ENCODE data around the gene CCDC136. TPM values are rescaled to one million over a fixed set of nuclear protein-coding genes. Genes with fewer than 3 reads are reported as not detected.

The CCDC136 gene
- total and polyA plus RNA-seq, 7 donors: 3.9 to 24.5 (median 14.0) TPM

- no peaks in the 10 kb centered on the region for H3K9me3 ChIP-seq
- peaks cover 32% of the 10 kb centered on the region for H3K4me1 ChIP-seq
- no peak for TF ChIP-seq CTCF (IDR thresholded peaks at IDR 0.05)
- H3K27ac ChIP-seq: peak overlapping the region; percentile 100
- DNase-seq (peak; percentile 88 to 97), ATAC-seq (peak; percentile 68 to 80 (median 72))
- intact Hi-C loops (cut with DNase I): loop anchor here (5.0 kb wide), 3 partner anchors 35 to 90 kb away; partner anchors contain the start of genes CCDC136 (in 2 of the 2) and CALU (in 1 of the 2)
- H3K27me3 ChIP-seq (ENCODE audit: insufficient read depth in 3 of 3, low read length in 2 of 3): no peaks in the 10 kb centered on the region
- H3K36me3 ChIP-seq (ENCODE audit: insufficient read depth in 1 of 2, low read depth in 1 of 2): peaks cover 4 to 16% of the 10 kb centered on the region in 2 donors
- H3K4me3 ChIP-seq: peak overlapping the region; percentile 89
- 29 to 45% (median 32%) methylated on average over 16 to 17 of the region's 17 CpGs for WGBS, 3 donors
These were observed 35.6 kb downstream of the CCDC136 start for GRCh38 chr7:128827248-128827958.

- intact Hi-C loops (cut with DNase I): loop anchor here (5.0 kb wide), 3 partner anchors 36 to 91 kb away; partner anchors contain the start of genes CCDC136 (in 2 of the 2) and CALU (in 1 of the 2)
- Histone ChIP-seq H3K9me3 (no peaks in the 10 kb centered on the region), H3K4me1 (peaks cover 35% of the 10 kb centered on the region), H3K4me3 (peak overlapping the region; percentile 89), H3K36me3 (ENCODE audit: insufficient read depth in 1 of 2, low read depth in 1 of 2) (peaks cover 4 to 22% of the 10 kb centered on the region in 2 donors), H3K27ac (peak overlapping the region; percentile 100), H3K27me3 (ENCODE audit: insufficient read depth in 3 of 3, low read length in 2 of 3) (no peaks in the 10 kb centered on the region)
- peak; percentile 47 to 65 (median 56) for ATAC-seq
- WGBS, 3 donors: 25 to 35% (median 28%) methylated on average over 10 of the region's 10 CpGs
- peak; percentile 71 to 91 for DNase-seq
- TF ChIP-seq CTCF (IDR thresholded peaks at IDR 0.05): no peak
These were observed 36.4 kb downstream of the CCDC136 start for GRCh38 chr7:128827971-128828711.

GRCh38 chr7:128829391-128830166, 37.8 kb downstream of the CCDC136 start:
- DNase-seq (peak; percentile 68 to 86), ATAC-seq (peak in 3 of 4 donors; percentile 3 to 11 (median 3))
- no peaks in the 10 kb centered on the region for H3K27me3 ChIP-seq (ENCODE audit: insufficient read depth in 3 of 3, low read length in 2 of 3)
- peak overlapping the region; percentile 100 for H3K27ac ChIP-seq
- 9 to 14% (median 12%) methylated on average over 12 to 13 of the region's 13 CpGs for WGBS, 3 donors
- no peak for TF ChIP-seq CTCF (IDR thresholded peaks at IDR 0.05)
- H3K4me3 ChIP-seq: peak overlapping the region; percentile 89
- H3K4me1 ChIP-seq: peaks cover 39% of the 10 kb centered on the region
- intact Hi-C loops (cut with DNase I): loop anchor here (5.0 kb wide), 4 partner anchors 37 to 92 kb away; partner anchors contain the start of genes CCDC136 (in 2 of the 2) and CALU (in 1 of the 2)
- no peaks in the 10 kb centered on the region for H3K9me3 ChIP-seq
- H3K36me3 ChIP-seq (ENCODE audit: insufficient read depth in 1 of 2, low read depth in 1 of 2): peaks cover 4 to 36% of the 10 kb centered on the region in 2 donors

Data from psoas muscle (tissue), 8 donors.